22Rv1 (cell line): ENCODE measurements around the gene TBX10.

Experiments used
- CTCF ChIP-seq: fragments of 450-650 bp; IDR thresholded peaks from 2 replicates; pipeline ENCODE4 v1.5.1; 2017; ENCODE audit warnings: mild to moderate bottlenecking
- ZFX ChIP-seq: fragments of 450-650 bp; IDR thresholded peaks from 2 replicates; pipeline ENCODE4 v1.6.1; 2017; ENCODE audit warnings: antibody characterized with exemption, borderline replicate concordance

GRCh38 chr11:67615728-67616430, 23.7 kb downstream of the TBX10 start:
- peak; percentile 45 for TF ChIP-seq CTCF
- no peak for TF ChIP-seq ZFX
